Neuronal stem cell (in vitro differentiated cells): Measurements from ENCODE around the gene S100P. TPM values are rescaled to one million over a fixed set of nuclear protein-coding genes. Genes with fewer than 3 reads are reported as not detected.

Experiments
- DNase-seq: peaks from one replicate; pipeline ENCODE4 v3.0.0-alpha.2; 2013; ENCODE audit warnings: low spot score
- H2AFZ ChIP-seq: one replicate; pipeline ENCODE4 v1.6.1; 2013; ENCODE audit warnings: mild to moderate bottlenecking, low read length, inconsistent platforms
- H2AK5ac ChIP-seq: 2 replicates; pipeline ENCODE4 v1.6.1; 2013; ENCODE audit warnings: low read depth, mild to moderate bottlenecking, inconsistent platforms, low read length, moderate library complexity, mixed read lengths
- H2BK120ac ChIP-seq: 2 replicates; pipeline ENCODE4 v1.6.1; 2013; ENCODE audit warnings: low read depth, mild to moderate bottlenecking, inconsistent platforms, low read length, moderate library complexity, mixed read lengths
- H2BK12ac ChIP-seq: one replicate; pipeline ENCODE4 v1.6.1; 2013; ENCODE audit warnings: low read length, inconsistent platforms
- H2BK15ac ChIP-seq: 2 replicates; pipeline ENCODE4 v1.6.1; 2013; ENCODE audit warnings: mild to moderate bottlenecking, low read length, inconsistent platforms, mixed read lengths
- H2BK5ac ChIP-seq: one replicate; pipeline ENCODE4 v1.6.1; 2013; ENCODE audit warnings: inconsistent platforms, mild to moderate bottlenecking, low read length, moderate library complexity
- H3K14ac ChIP-seq: one replicate; pipeline ENCODE4 v1.6.1; 2013; ENCODE audit warnings: low read length, inconsistent platforms
- H3K18ac ChIP-seq: 2 replicates; pipeline ENCODE4 v1.6.1; 2013; ENCODE audit warnings: low read length, inconsistent platforms
- H3K23ac ChIP-seq: 2 replicates; pipeline ENCODE4 v1.6.1; 2013; ENCODE audit warnings: low read depth, mild to moderate bottlenecking, mixed read lengths, low read length, inconsistent platforms; ENCODE audit not compliant: poor library complexity
- H3K27ac ChIP-seq: replicated peaks from 3 replicates; pipeline ENCODE4 v1.5.1; 2013; ENCODE audit warnings: low read length, inconsistent platforms
- H3K27me3 ChIP-seq, 3 experiments: 2 replicates each; pipeline ENCODE4 v1.6.1; 2013; ENCODE audit warnings: low read length in 3 of 3, mild to moderate bottlenecking in 2 of 3, inconsistent platforms in 1 of 3, low read depth in 1 of 3, mixed read lengths in 1 of 3, moderate library complexity in 1 of 3; ENCODE audit not compliant: control insufficient read depth in 3 of 3, insufficient read depth in 3 of 3
- H3K36me3 ChIP-seq, 2 donors: replicated peaks in 1 of 2; 2 replicates each; pipeline ENCODE4 v1.6.1; 2013; ENCODE audit warnings: low read length in 2 of 2; ENCODE audit not compliant: control insufficient read depth in 2 of 2, insufficient read depth in 2 of 2
- H3K4ac ChIP-seq: 2 replicates; pipeline ENCODE4 v1.6.1; 2013; ENCODE audit warnings: inconsistent platforms, mild to moderate bottlenecking, low read length, moderate library complexity
- H3K4me1 ChIP-seq, 2 donors: 1 replicate in 1 of 2; 2 replicates in 1 of 2; pipeline ENCODE4 v1.6.1; 2013; ENCODE audit warnings: low read length in 2 of 2, low read depth in 1 of 2; ENCODE audit not compliant: control insufficient read depth in 2 of 2, insufficient read depth in 1 of 2
- H3K4me2 ChIP-seq: one replicate; pipeline ENCODE4 v1.6.1; 2013; ENCODE audit warnings: mild to moderate bottlenecking, low read length, inconsistent platforms; ENCODE audit not compliant: insufficient read depth, poor library complexity, severe bottlenecking
- H3K4me3 ChIP-seq, 2 donors: 2 replicates each; pipeline ENCODE4 v1.5.1; 2013; ENCODE audit warnings: low read length in 2 of 2, mild to moderate bottlenecking in 2 of 2, inconsistent platforms in 1 of 2, moderate library complexity in 1 of 2
- H3K79me1 ChIP-seq: one replicate; pipeline ENCODE4 v1.6.1; 2013; ENCODE audit warnings: low read depth, mild to moderate bottlenecking, inconsistent platforms, low read length, moderate library complexity
- H3K9ac ChIP-seq: one replicate; pipeline ENCODE4 v1.6.1; 2013; ENCODE audit warnings: mild to moderate bottlenecking, low read depth, low read length, inconsistent platforms; ENCODE audit not compliant: poor library complexity
- H3K9me3 ChIP-seq, 2 donors: replicated peaks in 1 of 2; 2 replicates each; pipeline versions ENCODE3 to v1.6.1; 2013; ENCODE audit warnings: low read length in 2 of 2, mild to moderate bottlenecking in 2 of 2, inconsistent platforms in 1 of 2, low read depth in 1 of 2, mixed read lengths in 1 of 2, moderate library complexity in 1 of 2; ENCODE audit not compliant: control insufficient read depth in 2 of 2, insufficient read depth in 1 of 2
- H4K8ac ChIP-seq: one replicate; pipeline ENCODE4 v1.6.1; 2013; ENCODE audit warnings: low read depth, mild to moderate bottlenecking, inconsistent platforms, low read length, moderate library complexity
- H4K91ac ChIP-seq: one replicate; pipeline ENCODE4 v1.6.1; 2013; ENCODE audit warnings: low read length, low read depth, mild to moderate bottlenecking, inconsistent platforms; ENCODE audit not compliant: poor library complexity
- WGBS, 2 donors: extraction: QIAGEN DNeasy Blood & Tissue Kit; methylation state at CpG; one replicate each; pipeline ENCODE4 v1.1.7; 2013; ENCODE audit warnings: missing lambda C conversion rate in 2 of 2, mixed read lengths in 1 of 2; ENCODE audit not compliant: insufficient read length in 2 of 2, insufficient replicate concordance in 1 of 2; ENCODE audit errors: extremely low coverage in 2 of 2; 5-methylcytosine and 5-hydroxymethylcytosine counted together
- polyA plus RNA-seq, 2 experiments: library from polyadenylated mRNA; stranded (reverse); fragments of 200-250 nt; gene quantifications; one replicate each; pipeline ENCODE4 v1.2.3, GENCODE V29; 2013

S100P gene
- polyA plus RNA-seq (2013, experiment 1 of 2) = 0.32 TPM
- polyA plus RNA-seq (2013, experiment 2 of 2) = not detected

DNA sequence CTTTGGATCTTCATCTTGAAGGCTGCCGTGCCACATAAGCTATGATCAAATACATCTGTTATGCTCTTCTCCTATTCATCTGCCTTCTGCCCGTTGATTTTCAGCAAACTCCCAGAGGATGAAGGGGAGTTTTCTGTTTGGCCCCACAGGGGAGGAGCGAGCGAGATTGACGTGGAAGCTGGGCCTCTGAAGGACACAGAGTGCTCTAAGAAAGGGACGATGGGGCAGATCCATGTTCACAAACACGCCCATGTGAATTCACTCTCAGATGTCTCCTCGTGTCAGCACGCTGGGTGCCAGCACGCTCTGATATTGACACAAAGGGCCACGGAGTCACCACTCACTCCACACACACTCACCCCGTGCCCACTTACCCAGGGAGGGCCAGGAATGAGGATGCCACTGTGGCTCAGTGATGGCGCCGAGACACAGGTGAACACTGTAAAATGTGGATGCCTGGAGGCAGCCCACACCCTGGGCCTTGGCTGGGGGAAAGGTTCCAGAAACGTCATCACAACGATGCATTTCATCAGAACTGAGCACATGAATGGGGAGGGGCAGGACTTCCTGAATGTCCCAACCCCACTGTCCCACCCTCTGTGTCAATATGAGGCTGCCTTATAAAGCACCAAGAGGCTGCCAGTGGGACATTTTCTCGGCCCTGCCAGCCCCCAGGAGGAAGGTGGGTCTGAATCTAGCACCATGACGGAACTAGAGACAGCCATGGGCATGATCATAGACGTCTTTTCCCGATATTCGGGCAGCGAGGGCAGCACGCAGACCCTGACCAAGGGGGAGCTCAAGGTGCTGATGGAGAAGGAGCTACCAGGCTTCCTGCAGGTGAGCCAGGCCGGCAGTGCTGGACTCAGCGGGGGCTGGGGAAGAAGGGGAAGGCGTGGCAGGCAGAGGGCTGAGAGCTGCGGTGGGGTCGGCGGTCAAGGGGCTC, at the start of gene S100P:
Gene S100P, plus strand, starts transcription at position 648 of the 946 bp plus-strand sequence. Its CDS starts 55 bp downstream, at position 703.
- Histone ChIP-seq H3K4me3 (no peak within 1 kb of the TSS), H2BK15ac (peak within 1 kb of the TSS; percentile 68), H2AFZ (peak within 1 kb of the TSS; percentile 15), H2BK5ac (peak within 1 kb of the TSS; percentile 53), H3K4ac (no peak within 1 kb of the TSS), H3K9ac (peak within 1 kb of the TSS; percentile 51), H3K79me1 (peaks cover 2% of the 10 kb centered on the region), H3K36me3 (no peaks in the 10 kb centered on the region), H3K23ac (peak within 1 kb of the TSS; percentile 89), H3K4me1 (peaks cover 7 to 8% of the 10 kb centered on the region in 2 donors), H2BK120ac (no peak within 1 kb of the TSS), H3K18ac (peak within 1 kb of the TSS; percentile 31), H2BK12ac (no peak within 1 kb of the TSS), H3K27ac (no peak within 1 kb of the TSS), H4K8ac (no peak within 1 kb of the TSS), H4K91ac (no peak within 1 kb of the TSS), H3K4me2 (no peak within 1 kb of the TSS), H3K14ac (peak within 1 kb of the TSS; percentile 94), H3K27me3 (no peaks in the 10 kb centered on the region), H2AK5ac (peak within 1 kb of the TSS; percentile 47), H3K9me3 (no peaks in the 10 kb centered on the region)
- WGBS, 2 donors = no CpG with 5 or more reads among the region's 29 CpGs
- no peak for DNase-seq

DNA sequence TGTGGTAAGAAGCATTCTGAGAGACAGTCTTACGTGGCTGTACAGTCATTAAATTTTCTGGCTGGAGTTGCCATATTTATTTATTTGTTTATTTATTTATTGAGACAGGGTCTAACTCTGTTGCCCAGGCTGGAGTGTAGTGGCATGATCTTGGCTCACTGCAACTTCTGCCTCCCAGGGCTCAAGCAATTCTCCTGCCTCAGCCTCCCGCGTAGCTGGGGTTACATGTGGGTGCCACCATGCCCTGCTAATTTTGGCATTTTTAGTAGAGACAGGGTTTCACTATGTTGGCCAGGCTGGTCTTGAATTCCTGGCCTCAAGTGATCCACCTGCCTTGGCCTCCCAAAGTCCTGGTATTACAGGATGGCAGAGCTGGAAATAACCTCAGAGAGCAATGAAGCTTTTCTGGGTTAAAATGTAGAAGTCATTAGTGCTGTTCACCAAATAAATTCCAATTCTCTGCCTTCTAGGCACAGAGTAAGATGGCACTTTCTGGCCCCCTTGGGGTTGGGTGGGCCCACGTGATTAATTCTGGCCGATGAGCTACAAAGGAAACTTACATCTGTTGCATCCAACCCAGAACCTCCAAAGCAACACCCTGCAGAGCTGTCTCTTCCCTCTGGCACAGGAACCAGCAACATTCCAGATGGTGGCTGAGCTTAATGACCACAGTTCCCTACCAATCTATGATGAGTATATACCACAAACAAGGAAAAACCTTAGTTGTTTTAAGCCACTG, 48.7 kb upstream of the S100P start:
- Histone ChIP-seq H3K14ac (no peak overlapping the region), H3K79me1 (peaks cover 4% of the 10 kb centered on the region), H2BK5ac (no peak overlapping the region), H3K18ac (no peak overlapping the region), H3K27me3 (no peaks in the 10 kb centered on the region), H3K36me3 (peaks cover 9 to 24% of the 10 kb centered on the region in 2 donors), H3K4me1 (peaks cover 4 to 9% of the 10 kb centered on the region in 2 donors), H3K9ac (no peak overlapping the region), H3K23ac (no peak overlapping the region), H3K27ac (no peak overlapping the region), H2BK120ac (no peak overlapping the region), H2AFZ (no peak overlapping the region), H2BK12ac (no peak overlapping the region), H2BK15ac (no peak overlapping the region), H4K91ac (no peak overlapping the region), H4K8ac (no peak overlapping the region), H3K9me3 (peaks cover 0 to 1% of the 10 kb centered on the region in 2 donors), H3K4me2 (no peak overlapping the region), H3K4ac (no peak overlapping the region), H2AK5ac (no peak overlapping the region), H3K4me3 (no peak overlapping the region)
- WGBS, 2 donors = no CpG with 5 or more reads among the region's 5 CpGs
- no peak for DNase-seq

DNA sequence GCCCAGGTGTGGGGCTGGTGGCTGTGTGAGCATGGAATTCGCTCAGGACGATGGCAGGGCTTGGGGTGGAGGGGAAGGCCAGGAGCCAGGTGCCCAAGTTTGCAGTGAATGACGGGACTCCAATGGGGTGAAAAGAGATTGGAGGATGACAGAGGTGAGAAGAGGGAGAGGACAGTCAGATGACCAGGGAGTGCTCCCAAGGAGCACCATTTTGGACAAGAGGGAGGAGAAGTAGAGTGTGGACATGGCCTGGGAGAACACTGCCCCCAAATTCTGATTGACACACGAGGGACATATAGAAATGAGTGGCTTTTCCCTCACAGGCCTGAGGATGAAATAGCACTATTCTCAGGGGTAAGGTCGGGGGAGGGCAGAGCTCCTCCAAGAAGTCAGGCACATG, 46.5 kb upstream of the S100P start:
- Histone ChIP-seq H4K91ac (no peak overlapping the region), H3K4me2 (no peak overlapping the region), H2BK15ac (no peak overlapping the region), H3K4me1 (peaks cover 2 to 6% of the 10 kb centered on the region in 2 donors), H2AFZ (no peak overlapping the region), H3K9me3 (peaks cover 0 to 3% of the 10 kb centered on the region in 2 donors), H3K9ac (no peak overlapping the region), H2AK5ac (no peak overlapping the region), H3K4me3 (no peak overlapping the region), H3K27me3 (no peaks in the 10 kb centered on the region), H3K14ac (no peak overlapping the region), H3K23ac (no peak overlapping the region), H3K27ac (no peak overlapping the region), H3K4ac (no peak overlapping the region), H2BK12ac (no peak overlapping the region), H3K36me3 (peaks cover 7 to 17% of the 10 kb centered on the region in 2 donors), H3K79me1 (no peaks in the 10 kb centered on the region), H2BK5ac (no peak overlapping the region), H4K8ac (no peak overlapping the region), H2BK120ac (no peak overlapping the region), H3K18ac (no peak overlapping the region)
- DNase-seq = no peak
- no CpG with 5 or more reads among the region's 5 CpGs for WGBS, 2 donors
